ENCODE data around the gene HEYL. TPM values are rescaled to one million over a fixed set of nuclear protein-coding genes. Genes with fewer than 3 reads are reported as not detected.

HEYL gene
- total RNA-seq, 1 donor from 2014 or later = 1.1 TPM

DNA sequence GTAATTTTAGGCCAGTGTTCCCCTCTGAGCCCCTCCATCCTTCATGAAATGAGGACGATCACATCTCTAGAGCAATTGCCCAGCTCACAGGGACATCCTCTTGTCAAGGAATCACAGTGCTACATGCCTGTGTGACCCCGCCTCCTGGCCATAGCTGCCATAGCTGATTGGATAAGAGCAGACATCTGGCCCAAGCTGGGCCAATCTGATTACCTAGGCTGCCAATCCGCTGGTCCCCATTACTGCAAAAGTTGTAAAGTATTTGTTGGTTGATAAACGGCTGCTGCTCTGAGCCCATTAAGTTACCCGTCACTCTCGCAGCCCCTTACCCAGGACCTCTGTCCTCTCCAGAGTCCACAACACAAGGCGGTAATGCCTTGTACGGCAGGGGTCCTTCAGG lies 24.1 kb upstream of the HEYL start:
- TF ChIP-seq, protein P1, sequence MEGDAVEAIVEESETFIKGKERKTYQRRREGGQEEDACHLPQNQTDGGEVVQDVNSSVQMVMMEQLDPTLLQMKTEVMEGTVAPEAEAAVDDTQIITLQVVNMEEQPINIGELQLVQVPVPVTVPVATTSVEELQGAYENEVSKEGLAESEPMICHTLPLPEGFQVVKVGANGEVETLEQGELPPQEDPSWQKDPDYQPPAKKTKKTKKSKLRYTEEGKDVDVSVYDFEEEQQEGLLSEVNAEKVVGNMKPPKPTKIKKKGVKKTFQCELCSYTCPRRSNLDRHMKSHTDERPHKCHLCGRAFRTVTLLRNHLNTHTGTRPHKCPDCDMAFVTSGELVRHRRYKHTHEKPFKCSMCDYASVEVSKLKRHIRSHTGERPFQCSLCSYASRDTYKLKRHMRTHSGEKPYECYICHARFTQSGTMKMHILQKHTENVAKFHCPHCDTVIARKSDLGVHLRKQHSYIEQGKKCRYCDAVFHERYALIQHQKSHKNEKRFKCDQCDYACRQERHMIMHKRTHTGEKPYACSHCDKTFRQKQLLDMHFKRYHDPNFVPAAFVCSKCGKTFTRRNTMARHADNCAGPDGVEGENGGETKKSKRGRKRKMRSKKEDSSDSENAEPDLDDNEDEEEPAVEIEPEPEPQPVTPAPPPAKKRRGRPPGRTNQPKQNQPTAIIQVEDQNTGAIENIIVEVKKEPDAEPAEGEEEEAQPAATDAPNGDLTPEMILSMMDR (IDR thresholded peaks at IDR 0.05; ENCODE audit: insufficient read depth, low read depth, low read length) = no peak
- no peak for TF ChIP-seq EZH2 (IDR thresholded peaks at IDR 0.05; ENCODE audit: insufficient read depth, low read length)
- FAIRE-seq (no peak), DNase-seq (ENCODE audit: low read depth) (no peak)
- Histone ChIP-seq H3K9me3 (ENCODE audit: insufficient read depth, low read depth, low read length) (no peaks in the 10 kb centered on the region), H3K4me1 (ENCODE audit: insufficient read depth, low read length) (no peaks in the 10 kb centered on the region), H3K9ac (ENCODE audit: low read length) (no peak overlapping the region), H3K79me2 (ENCODE audit: insufficient read depth, low read length) (no peaks in the 10 kb centered on the region), H3K27me3 (ENCODE audit: insufficient read depth, low read length) (peaks cover 28% of the 10 kb centered on the region), H2AFZ (ENCODE audit: low read depth, low read length) (no peak overlapping the region), H3K27ac (ENCODE audit: low read depth, low read length) (no peak overlapping the region), H3K4me2 (ENCODE audit: low read length) (no peak overlapping the region), H3K4me3 (ENCODE audit: insufficient read depth, low read depth, low read length) (no peak overlapping the region), H4K20me1 (ENCODE audit: insufficient read depth, low read length) (no peaks in the 10 kb centered on the region), H3K36me3 (ENCODE audit: insufficient read depth, low read length) (no peaks in the 10 kb centered on the region)
- H3K27ac Mint-ChIP-seq (ENCODE audit: unreplicated experiment) = no peak overlapping the region
- H3K36me3 Mint-ChIP-seq (ENCODE audit: low read depth, unreplicated experiment) = peaks cover 3% of the 10 kb centered on the region
- H3K9me3 Mint-ChIP-seq (ENCODE audit: unreplicated experiment) = peaks cover 3% of the 10 kb centered on the region
- no peaks in the 10 kb centered on the region for H3K4me1 Mint-ChIP-seq (ENCODE audit: low read depth, unreplicated experiment)
- H3K27me3 Mint-ChIP-seq (ENCODE audit: low read depth, unreplicated experiment) = peaks cover 85% of the 10 kb centered on the region
- no peak overlapping the region for H3K4me3 Mint-ChIP-seq (ENCODE audit: unreplicated experiment)

DNA sequence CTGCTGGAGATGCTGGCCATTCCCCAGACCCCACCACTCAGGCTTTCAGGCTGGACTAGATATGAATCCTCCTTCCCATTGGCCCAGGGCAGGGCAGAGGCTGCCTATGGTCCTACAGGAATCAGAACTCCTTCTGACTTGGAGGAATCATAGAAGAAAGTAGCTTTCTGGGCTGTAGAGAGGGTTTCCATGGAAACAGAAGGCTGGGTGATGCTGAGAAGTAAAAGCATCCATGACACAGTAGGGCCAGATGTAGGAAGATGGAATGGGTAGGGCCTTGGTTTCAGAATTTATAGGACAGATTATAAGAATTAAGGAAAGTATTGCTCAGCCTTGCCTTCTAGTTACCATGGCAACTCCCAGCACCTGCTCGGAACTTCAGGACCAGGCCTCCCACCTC lies 23.4 kb upstream of the HEYL start:
- H3K4me2 ChIP-seq (ENCODE audit: low read length) = no peak overlapping the region
- H3K36me3 ChIP-seq (ENCODE audit: insufficient read depth, low read length) = no peaks in the 10 kb centered on the region
- H3K4me1 ChIP-seq (ENCODE audit: insufficient read depth, low read length) = no peaks in the 10 kb centered on the region
- H3K36me3 Mint-ChIP-seq (ENCODE audit: low read depth, unreplicated experiment) = peaks cover 3% of the 10 kb centered on the region
- FAIRE-seq (no peak), DNase-seq (ENCODE audit: low read depth) (no peak)
- H3K27ac ChIP-seq (ENCODE audit: low read depth, low read length) = no peak overlapping the region
- no peak for TF ChIP-seq EZH2 (IDR thresholded peaks at IDR 0.05; ENCODE audit: insufficient read depth, low read length)
- TF ChIP-seq, protein P1 (IDR thresholded peaks at IDR 0.05; ENCODE audit: insufficient read depth, low read depth, low read length) = no peak
- no peak overlapping the region for H3K9ac ChIP-seq (ENCODE audit: low read length)
- no peaks in the 10 kb centered on the region for H4K20me1 ChIP-seq (ENCODE audit: insufficient read depth, low read length)
- H2AFZ ChIP-seq (ENCODE audit: low read depth, low read length) = no peak overlapping the region
- H3K9me3 Mint-ChIP-seq (ENCODE audit: unreplicated experiment) = peaks cover 3% of the 10 kb centered on the region
- no peaks in the 10 kb centered on the region for H3K79me2 ChIP-seq (ENCODE audit: insufficient read depth, low read length)
- H3K27me3 Mint-ChIP-seq (ENCODE audit: low read depth, unreplicated experiment) = peaks cover 85% of the 10 kb centered on the region
- no peak overlapping the region for H3K4me3 ChIP-seq (ENCODE audit: insufficient read depth, low read depth, low read length)
- H3K27ac Mint-ChIP-seq (ENCODE audit: unreplicated experiment) = no peak overlapping the region
- peaks cover 29% of the 10 kb centered on the region for H3K27me3 ChIP-seq (ENCODE audit: insufficient read depth, low read length)
- no peak overlapping the region for H3K4me3 Mint-ChIP-seq (ENCODE audit: unreplicated experiment)
- H3K9me3 ChIP-seq (ENCODE audit: insufficient read depth, low read depth, low read length) = no peaks in the 10 kb centered on the region
- no peaks in the 10 kb centered on the region for H3K4me1 Mint-ChIP-seq (ENCODE audit: low read depth, unreplicated experiment)

DNA sequence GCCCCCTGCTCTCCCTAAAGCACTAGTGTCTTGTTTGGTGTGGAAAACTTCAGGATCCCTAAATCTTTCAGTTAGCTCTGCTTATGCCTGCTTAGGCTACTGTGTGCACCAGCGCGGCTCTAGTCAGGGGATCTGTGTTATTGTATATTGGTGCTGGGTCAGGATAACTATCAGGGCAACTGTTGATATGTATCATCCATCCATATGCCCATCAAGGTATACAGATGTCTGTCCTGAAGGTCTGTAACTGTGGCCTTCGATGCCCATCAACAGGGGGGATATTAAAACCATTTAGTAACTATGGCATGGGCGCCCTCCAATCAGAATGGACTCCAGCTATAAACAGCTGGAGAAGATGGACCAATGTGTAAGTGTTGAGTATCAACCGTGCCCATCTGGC lies 20.1 kb upstream of the HEYL start:
- no peak overlapping the region for H3K27ac Mint-ChIP-seq (ENCODE audit: unreplicated experiment)
- peaks cover 82% of the 10 kb centered on the region for H3K27me3 Mint-ChIP-seq (ENCODE audit: low read depth, unreplicated experiment)
- Histone ChIP-seq H3K4me1 (ENCODE audit: insufficient read depth, low read length) (no peaks in the 10 kb centered on the region), H3K9me3 (ENCODE audit: insufficient read depth, low read depth, low read length) (no peaks in the 10 kb centered on the region), H3K9ac (ENCODE audit: low read length) (no peak overlapping the region), H4K20me1 (ENCODE audit: insufficient read depth, low read length) (no peaks in the 10 kb centered on the region), H2AFZ (ENCODE audit: low read depth, low read length) (no peak overlapping the region), H3K36me3 (ENCODE audit: insufficient read depth, low read length) (no peaks in the 10 kb centered on the region), H3K27ac (ENCODE audit: low read depth, low read length) (no peak overlapping the region), H3K79me2 (ENCODE audit: insufficient read depth, low read length) (no peaks in the 10 kb centered on the region), H3K4me2 (ENCODE audit: low read length) (no peak overlapping the region), H3K4me3 (ENCODE audit: insufficient read depth, low read depth, low read length) (no peak overlapping the region), H3K27me3 (ENCODE audit: insufficient read depth, low read length) (peaks cover 21% of the 10 kb centered on the region)
- H3K36me3 Mint-ChIP-seq (ENCODE audit: low read depth, unreplicated experiment) = no peaks in the 10 kb centered on the region
- H3K4me1 Mint-ChIP-seq (ENCODE audit: low read depth, unreplicated experiment) = peaks cover 5% of the 10 kb centered on the region
- H3K4me3 Mint-ChIP-seq (ENCODE audit: unreplicated experiment) = no peak overlapping the region
- FAIRE-seq (no peak), DNase-seq (ENCODE audit: low read depth) (no peak)
- TF ChIP-seq EZH2 (IDR thresholded peaks at IDR 0.05; ENCODE audit: insufficient read depth, low read length) = no peak
- TF ChIP-seq, protein P1 (IDR thresholded peaks at IDR 0.05; ENCODE audit: insufficient read depth, low read depth, low read length) = no peak
- peaks cover 3% of the 10 kb centered on the region for H3K9me3 Mint-ChIP-seq (ENCODE audit: unreplicated experiment)
